Measurements from ENCODE around the gene LRRC4. TPM values are rescaled to one million over a fixed set of nuclear protein-coding genes. Genes with fewer than 3 reads are reported as not detected.

Gene LRRC4
- total and polyA plus RNA-seq, 4 donors = 4.7 to 14.6 (median 6.9) TPM

GRCh38 chr7:128074736-128075135 lies 43.5 kb upstream of the LRRC4 start:
- H3K9ac ChIP-seq (ENCODE audit: insufficient read depth in 1 of 2, low read length in 2 of 2) = no peak overlapping the region
- no peak for TF ChIP-seq CTCF (IDR thresholded peaks at IDR 0.05; ENCODE audit: control extremely low read depth, extremely low read depth)
- DNase-seq (no peak), ATAC-seq (ENCODE audit: insufficient read depth, low FRiP score) (no peak)
- WGBS, 2 donors = 86 to 89% methylated on average over 6 of the region's 6 CpGs
- H3K4me3 ChIP-seq = no peak overlapping the region
- H3K27me3 ChIP-seq (ENCODE audit: control insufficient read depth in 3 of 3, insufficient read depth in 3 of 3, low read length in 2 of 3) = no peaks in the 10 kb centered on the region
- no peaks in the 10 kb centered on the region for H3K9me3 ChIP-seq (ENCODE audit: control insufficient read depth in 4 of 4, insufficient read depth in 3 of 4, low read length in 3 of 4)
- H3K4me1 ChIP-seq (ENCODE audit: control insufficient read depth in 5 of 5, insufficient read depth in 5 of 5, low read length in 5 of 5) = peaks cover 0 to 23% (median 9%) of the 10 kb centered on the region in 5 donors
- peaks cover 0 to 22% (median 4%) of the 10 kb centered on the region in 4 donors for H3K36me3 ChIP-seq (ENCODE audit: control insufficient read depth in 4 of 4, insufficient read depth in 4 of 4, low read length in 4 of 4)
- H3K27ac ChIP-seq (ENCODE audit: low read depth in 1 of 2, low read length in 1 of 2) = no peak overlapping the region

- WGBS, 2 donors = 95 to 97% methylated on average over 19 of the region's 19 CpGs
- DNase-seq (no peak), ATAC-seq (ENCODE audit: insufficient read depth, low FRiP score) (no peak)
- peaks cover 0 to 22% (median 4%) of the 10 kb centered on the region in 4 donors for H3K36me3 ChIP-seq (ENCODE audit: control insufficient read depth in 4 of 4, insufficient read depth in 4 of 4, low read length in 4 of 4)
- peaks cover 0 to 23% (median 9%) of the 10 kb centered on the region in 5 donors for H3K4me1 ChIP-seq (ENCODE audit: control insufficient read depth in 5 of 5, insufficient read depth in 5 of 5, low read length in 5 of 5)
- no peak overlapping the region for H3K9ac ChIP-seq (ENCODE audit: insufficient read depth in 1 of 2, low read length in 2 of 2)
- H3K9me3 ChIP-seq (ENCODE audit: control insufficient read depth in 4 of 4, insufficient read depth in 3 of 4, low read length in 3 of 4) = no peaks in the 10 kb centered on the region
- no peak for TF ChIP-seq CTCF (IDR thresholded peaks at IDR 0.05; ENCODE audit: control extremely low read depth, extremely low read depth)
- H3K27me3 ChIP-seq (ENCODE audit: control insufficient read depth in 3 of 3, insufficient read depth in 3 of 3, low read length in 2 of 3) = no peaks in the 10 kb centered on the region
- no peak overlapping the region for H3K27ac ChIP-seq (ENCODE audit: low read depth in 1 of 2, low read length in 1 of 2)
- H3K4me3 ChIP-seq = no peak overlapping the region
These were observed 43.1 kb upstream of the LRRC4 start for GRCh38 chr7:128074336-128074735.

DNA sequence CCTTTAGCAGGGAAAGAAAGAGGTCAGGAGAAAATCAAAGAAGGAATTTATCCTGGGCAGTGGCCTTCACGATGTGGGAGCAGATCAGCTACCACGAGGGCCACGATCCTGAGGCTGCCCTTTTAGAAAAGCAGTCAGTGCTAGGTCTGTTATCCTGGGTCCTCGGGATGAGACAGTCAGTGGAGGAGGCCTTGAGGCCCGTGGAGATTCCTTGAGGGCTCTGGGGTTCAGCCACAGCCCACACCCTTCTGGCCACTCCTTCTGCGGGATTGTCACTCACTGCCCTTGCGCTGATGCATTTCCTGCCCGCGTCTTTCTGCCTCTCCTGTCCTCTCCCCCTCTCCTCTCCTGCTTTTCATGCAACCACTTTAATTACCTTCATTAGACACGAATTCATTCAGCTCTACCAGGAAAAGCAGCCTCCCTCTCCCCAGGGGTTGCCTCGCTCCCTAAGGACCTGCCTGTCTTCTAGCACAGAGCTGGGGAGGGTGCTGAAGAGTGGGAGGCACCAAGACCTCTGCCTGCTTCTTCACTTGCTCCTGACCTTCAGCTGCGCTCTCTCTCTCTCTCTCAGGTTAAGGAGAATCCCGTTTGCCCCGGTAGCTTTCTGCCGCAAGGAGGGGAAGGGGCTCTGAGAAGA lies 42.6 kb upstream of the LRRC4 start:
- no peaks in the 10 kb centered on the region for H3K27me3 ChIP-seq (ENCODE audit: control insufficient read depth in 3 of 3, insufficient read depth in 3 of 3, low read length in 2 of 3)
- TF ChIP-seq CTCF (IDR thresholded peaks at IDR 0.05; ENCODE audit: control extremely low read depth, extremely low read depth) = no peak
- H3K27ac ChIP-seq (ENCODE audit: low read depth in 1 of 2, low read length in 1 of 2) = no peak overlapping the region
- no peak for DNase-seq
- 90 to 91% methylated on average over 15 of the region's 15 CpGs for WGBS, 2 donors
- no peak overlapping the region for H3K9ac ChIP-seq (ENCODE audit: insufficient read depth in 1 of 2, low read length in 2 of 2)
- H3K36me3 ChIP-seq (ENCODE audit: control insufficient read depth in 4 of 4, insufficient read depth in 4 of 4, low read length in 4 of 4) = peaks cover 0 to 22% (median 4%) of the 10 kb centered on the region in 4 donors
- peaks cover 0 to 23% (median 9%) of the 10 kb centered on the region in 5 donors for H3K4me1 ChIP-seq (ENCODE audit: control insufficient read depth in 5 of 5, insufficient read depth in 5 of 5, low read length in 5 of 5)
- no peaks in the 10 kb centered on the region for H3K9me3 ChIP-seq (ENCODE audit: control insufficient read depth in 4 of 4, insufficient read depth in 3 of 4, low read length in 3 of 4)
- ATAC-seq (ENCODE audit: insufficient read depth, low FRiP score) = no peak
- no peak overlapping the region for H3K4me3 ChIP-seq

DNA sequence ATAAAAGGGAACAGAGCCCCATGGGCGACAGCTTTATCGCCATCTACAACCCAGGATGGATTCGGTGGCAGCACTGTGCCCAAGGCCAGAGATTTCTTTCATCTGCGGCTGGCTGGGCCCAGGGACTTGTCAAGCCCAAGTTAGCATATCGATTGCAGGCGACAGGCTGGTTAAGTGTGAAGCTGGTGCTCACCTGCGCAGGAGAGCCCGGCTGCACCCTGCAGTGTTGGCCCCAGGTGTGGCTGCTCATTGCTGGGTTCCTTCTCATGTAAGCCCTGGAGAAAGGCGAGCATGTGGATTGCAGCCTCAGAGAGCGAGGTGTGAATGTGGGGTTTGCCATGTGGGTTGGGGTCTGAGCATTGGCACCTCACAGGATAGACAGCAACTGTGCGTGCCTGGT lies 40.6 kb upstream of the LRRC4 start:
- Histone ChIP-seq H3K4me1 (ENCODE audit: control insufficient read depth in 5 of 5, insufficient read depth in 5 of 5, low read length in 5 of 5) (peaks cover 0 to 17% (median 4%) of the 10 kb centered on the region in 5 donors), H3K27me3 (ENCODE audit: control insufficient read depth in 3 of 3, insufficient read depth in 3 of 3, low read length in 2 of 3) (no peaks in the 10 kb centered on the region), H3K9ac (ENCODE audit: insufficient read depth in 1 of 2, low read length in 2 of 2) (no peak overlapping the region), H3K4me3 (no peak overlapping the region), H3K9me3 (ENCODE audit: control insufficient read depth in 4 of 4, insufficient read depth in 3 of 4, low read length in 3 of 4) (no peaks in the 10 kb centered on the region), H3K36me3 (ENCODE audit: control insufficient read depth in 4 of 4, insufficient read depth in 4 of 4, low read length in 4 of 4) (peaks cover 0 to 12% (median 0%) of the 10 kb centered on the region in 4 donors), H3K27ac (ENCODE audit: low read depth in 1 of 2, low read length in 1 of 2) (no peak overlapping the region)
- ATAC-seq (ENCODE audit: insufficient read depth, low FRiP score) (no peak), DNase-seq (no peak)
- WGBS, 2 donors = 80 to 96% methylated on average over 11 of the region's 11 CpGs
- no peak for TF ChIP-seq CTCF (IDR thresholded peaks at IDR 0.05; ENCODE audit: control extremely low read depth, extremely low read depth)
